Aorta (tissue), 5 donors: ENCODE results near the gene ZNF628. TPM values are rescaled to one million over a fixed set of nuclear protein-coding genes. Genes with fewer than 3 reads are reported as not detected.
A peak's percentile ranks its signal among the peaks of the same experiment; 100 is the strongest.

Source experiments
- ATAC-seq: fragments of 200-7000 bp; cut with Tn5 transposase; one replicate; pipeline ENCODE4 v1.9.1; 2022; ENCODE audit warnings: moderate library complexity; ENCODE audit not compliant: low FRiP score
- DNase-seq, 2 donors: peaks; one replicate each; pipeline ENCODE4 v3.0.0-alpha.2; 2020
- H3K27ac ChIP-seq, 2 donors: one replicate each; pipeline ENCODE4 v1.5.1; 2013; ENCODE audit warnings: low read length in 2 of 2, mild to moderate bottlenecking in 2 of 2, moderate library complexity in 2 of 2, control low read depth in 1 of 2, inconsistent platforms in 1 of 2, low read depth in 1 of 2
- H3K27me3 ChIP-seq, 2 donors: one replicate each; pipeline ENCODE4 v1.6.1; 2013; ENCODE audit warnings: control low read depth in 1 of 2, low read length in 1 of 2, mild to moderate bottlenecking in 1 of 2, moderate library complexity in 1 of 2; ENCODE audit not compliant: insufficient read depth in 2 of 2, control insufficient read depth in 1 of 2
- H3K36me3 ChIP-seq, 2 donors: one replicate each; pipeline ENCODE4 v1.6.1; 2013; ENCODE audit warnings: control low read depth in 1 of 2, low read length in 1 of 2, mild to moderate bottlenecking in 1 of 2; ENCODE audit not compliant: insufficient read depth in 2 of 2, control insufficient read depth in 1 of 2
- H3K4me1 ChIP-seq, 2 donors: one replicate each; pipeline ENCODE4 v1.6.1; 2013; ENCODE audit warnings: low read length in 2 of 2, control low read depth in 1 of 2, mild to moderate bottlenecking in 1 of 2, moderate library complexity in 1 of 2; ENCODE audit not compliant: insufficient read depth in 2 of 2, control insufficient read depth in 1 of 2
- H3K4me3 ChIP-seq, 2 donors: one replicate each; pipeline ENCODE4 v1.5.1; 2013; ENCODE audit warnings: low read length in 2 of 2, control low read depth in 1 of 2, mild to moderate bottlenecking in 1 of 2
- H3K9me3 ChIP-seq: one replicate; pipeline ENCODE4 v1.6.1; 2013; ENCODE audit warnings: mild to moderate bottlenecking, low read length; ENCODE audit not compliant: control insufficient read depth
- WGBS, 2 donors: extraction: QIAGEN DNeasy Blood & Tissue Kit; methylation state at CpG; one replicate each; pipeline ENCODE4 v1.1.7; 2013; 5-methylcytosine and 5-hydroxymethylcytosine counted together
- intact Hi-C, 2 donors: fragments of 100-400 bp; cut with DNase I; formaldehyde crosslinking; loops; one replicate each; pipeline versions ENCODE4 v1.14.2 to v1.15.0; 2022
- polyA plus RNA-seq, 2 donors: library from polyadenylated mRNA; stranded (reverse); fragments of 200-250 nt; gene quantifications; one replicate each; pipeline ENCODE4 v1.2.3, GENCODE V29; 2013
- total RNA-seq, 2 donors: library from RNA; stranded (reverse); fragmentation: NEBNext Ultra II Directional; extraction: Animal tissue kit (Norgen Biotek cat#: 25700); gene quantifications; one replicate each; pipeline ENCODE4 v1.2.1, GENCODE V29; 2021
- donor health status: healthy with polysubstance abuse.
- donor health status: Bipolar disorder and iron deficiency.
- donor health status: DM: no; HTN: no; CAD: no.
- donor health status: DM: no; HTN: no; CAD: no.
- donor health status: DM: yes; HTN: yes; CAD: no.

Gene ZNF628
- total and polyA plus RNA-seq, 4 donors, result 1.3 to 7.0 (median 4.5) TPM

- Histone ChIP-seq H3K9me3 (no peaks in the 10 kb centered on the region), H3K4me3 (no peak overlapping the region), H3K4me1 (no peaks in the 10 kb centered on the region), H3K36me3 (no peaks in the 10 kb centered on the region), H3K27ac (no peak overlapping the region), H3K27me3 (no peaks in the 10 kb centered on the region)
- DNase-seq (no peak), ATAC-seq (peak; percentile 3)
- WGBS, 2 donors, result 26 to 31% methylated on average over 4 of the region's 4 CpGs
- intact Hi-C loops, result loop anchor here (2.0 to 5.0 kb wide), 2 partner anchors 34 to 37 kb away; no protein-coding TSS in a partner anchor
Observed at GRCh38 chr19:55468054-55468393, 8.4 kb upstream of the ZNF628 start.

- 84 to 88% methylated on average over 13 of the region's 13 CpGs for WGBS, 2 donors
- H3K27ac ChIP-seq, result no peak overlapping the region
- no peak for DNase-seq
- H3K27me3 ChIP-seq, result no peaks in the 10 kb centered on the region
- intact Hi-C loops, result no loop called here
- ATAC-seq, result no peak
- no peaks in the 10 kb centered on the region for H3K9me3 ChIP-seq
- H3K4me3 ChIP-seq, result no peak overlapping the region
- no peaks in the 10 kb centered on the region for H3K36me3 ChIP-seq
- H3K4me1 ChIP-seq, result no peaks in the 10 kb centered on the region
Observed at GRCh38 chr19:55471266-55471665, 5.2 kb upstream of the ZNF628 start.

GRCh38 chr19:55472463-55472862 is 4.0 kb upstream of the ZNF628 start:
- WGBS, 2 donors, result 77 to 79% methylated on average over 8 of the region's 8 CpGs
- no peak overlapping the region for H3K27ac ChIP-seq

GRCh38 chr19:55473225-55474012 is 3.0 kb upstream of the ZNF628 start:
- H3K9me3 ChIP-seq, result no peaks in the 10 kb centered on the region
- 58 to 66% methylated on average over 12 to 16 of the region's 16 CpGs for WGBS, 2 donors
- DNase-seq (no peak), ATAC-seq (no peak)
- no peak overlapping the region for H3K4me3 ChIP-seq
- intact Hi-C loops, result no loop called here
- no peaks in the 10 kb centered on the region for H3K27me3 ChIP-seq
- H3K4me1 ChIP-seq, result no peaks in the 10 kb centered on the region
- no peaks in the 10 kb centered on the region for H3K36me3 ChIP-seq
- no peak overlapping the region for H3K27ac ChIP-seq

More at GRCh38 chr19:55472463-55472862, 4.0 kb upstream of the ZNF628 start:
- ATAC-seq (no peak), DNase-seq (no peak)
- Histone ChIP-seq H3K36me3 (no peaks in the 10 kb centered on the region), H3K9me3 (no peaks in the 10 kb centered on the region), H3K27me3 (no peaks in the 10 kb centered on the region), H3K4me3 (no peak overlapping the region), H3K4me1 (no peaks in the 10 kb centered on the region)
- intact Hi-C loops, result no loop called here

GRCh38 chr19:55474269-55475265 is 1.9 kb upstream of the ZNF628 start:
- ATAC-seq (no peak), DNase-seq (no peak)
- 79 to 85% methylated on average over 19 of the region's 19 CpGs for WGBS, 2 donors
- intact Hi-C loops, result no loop called here
- Histone ChIP-seq H3K27me3 (no peaks in the 10 kb centered on the region), H3K9me3 (no peaks in the 10 kb centered on the region), H3K4me3 (no peak overlapping the region), H3K4me1 (no peaks in the 10 kb centered on the region), H3K27ac (no peak overlapping the region), H3K36me3 (no peaks in the 10 kb centered on the region)

GRCh38 chr19:55477905-55478304 is 1.5 kb downstream of the ZNF628 start:
- no peak for DNase-seq
- no peaks in the 10 kb centered on the region for H3K4me1 ChIP-seq
- H3K36me3 ChIP-seq, result no peaks in the 10 kb centered on the region
- H3K9me3 ChIP-seq, result no peaks in the 10 kb centered on the region
- H3K4me3 ChIP-seq, result no peak overlapping the region
- no peak overlapping the region for H3K27ac ChIP-seq
- 85 to 86% methylated on average over 13 of the region's 13 CpGs for WGBS, 2 donors
- no peaks in the 10 kb centered on the region for H3K27me3 ChIP-seq
- intact Hi-C loops, result no loop called here
- ATAC-seq, result no peak

- ATAC-seq (no peak), DNase-seq (no peak)
- Histone ChIP-seq H3K27ac (no peak overlapping the region), H3K4me1 (no peaks in the 10 kb centered on the region), H3K4me3 (no peak overlapping the region), H3K27me3 (no peaks in the 10 kb centered on the region), H3K36me3 (no peaks in the 10 kb centered on the region), H3K9me3 (no peaks in the 10 kb centered on the region)
- WGBS, 2 donors, result 85 to 86% methylated on average over 12 of the region's 12 CpGs
- intact Hi-C loops, result no loop called here
Observed at GRCh38 chr19:55478364-55478763, 1.9 kb downstream of the ZNF628 start.

- Histone ChIP-seq H3K27me3 (no peaks in the 10 kb centered on the region), H3K4me3 (no peak overlapping the region), H3K36me3 (no peaks in the 10 kb centered on the region), H3K4me1 (no peaks in the 10 kb centered on the region), H3K9me3 (no peaks in the 10 kb centered on the region), H3K27ac (no peak overlapping the region)
- no peak for DNase-seq
- WGBS, 2 donors, result 86 to 87% methylated on average over 17 of the region's 17 CpGs
- ATAC-seq, result no peak
- intact Hi-C loops, result no loop called here
Observed at GRCh38 chr19:55479045-55479444, 2.6 kb downstream of the ZNF628 start.
